ENCODE data around the gene POLDIP3. TPM values are rescaled to one million over a fixed set of nuclear protein-coding genes. Genes with fewer than 3 reads are reported as not detected.
"Not testable (repeated sequence)": the region's sequence is repeated elsewhere in the genome, so short reads cannot be mapped to it uniquely, and the experiment has no call there.

Gene POLDIP3
- total RNA-seq, 2 donors from 2014 or later, result 20.2 to 29.5 TPM

- Histone ChIP-seq H3K4me1 (peaks cover 0 to 7% of the 10 kb centered on the region in 2 donors), H3K27ac (no peak overlapping the region), H3K4me3 (no peak overlapping the region), H3K27me3 (no peaks in the 10 kb centered on the region), H3K9me3 (no peaks in the 10 kb centered on the region), H3K36me3 (no peaks in the 10 kb centered on the region)
- TF ChIP-seq CTCF (IDR thresholded peaks at IDR 0.05), result no peak
- DNase-seq (ENCODE audit: low spot score), result no peak
Measured at GRCh38 chr22:42549331-42550060, 65.2 kb downstream of the POLDIP3 start.

GRCh38 chr22:42548597-42549330, 65.9 kb downstream of the POLDIP3 start:
- Histone ChIP-seq H3K36me3 (no peaks in the 10 kb centered on the region), H3K27me3 (no peaks in the 10 kb centered on the region), H3K4me1 (no peaks in the 10 kb centered on the region), H3K4me3 (no peak overlapping the region), H3K27ac (no peak overlapping the region), H3K9me3 (no peaks in the 10 kb centered on the region)
- no peak for DNase-seq (ENCODE audit: low spot score)
- no peak for TF ChIP-seq CTCF (IDR thresholded peaks at IDR 0.05)

GRCh38 chr22:42548126-42548525, 66.6 kb downstream of the POLDIP3 start:
- not testable (repeated sequence) for H3K36me3 ChIP-seq; H3K9me3 ChIP-seq; H3K4me3 ChIP-seq; H3K27ac ChIP-seq; DNase-seq (ENCODE audit: low spot score); H3K27me3 ChIP-seq; H3K4me1 ChIP-seq

- H3K4me3 ChIP-seq, result no peak overlapping the region
- H3K27me3 ChIP-seq, result no peaks in the 10 kb centered on the region
- H3K4me1 ChIP-seq, result no peaks in the 10 kb centered on the region
- H3K27ac ChIP-seq, result no peak overlapping the region
- no peaks in the 10 kb centered on the region for H3K9me3 ChIP-seq
- DNase-seq (ENCODE audit: low spot score), result no peak
- H3K36me3 ChIP-seq, result no peaks in the 10 kb centered on the region
- no peak for TF ChIP-seq CTCF (IDR thresholded peaks at IDR 0.05)
Measured at GRCh38 chr22:42547562-42547961, 67.1 kb downstream of the POLDIP3 start.

GRCh38 chr22:42544686-42545085, 70.0 kb downstream of the POLDIP3 start:
- no peak for TF ChIP-seq CTCF (IDR thresholded peaks at IDR 0.05)
- no peaks in the 10 kb centered on the region for H3K36me3 ChIP-seq
- H3K9me3 ChIP-seq, result no peaks in the 10 kb centered on the region
- H3K27ac ChIP-seq, result no peak overlapping the region
- H3K27me3 ChIP-seq, result no peaks in the 10 kb centered on the region
- no peak for DNase-seq (ENCODE audit: low spot score)
- H3K4me1 ChIP-seq, result no peaks in the 10 kb centered on the region
- no peak overlapping the region for H3K4me3 ChIP-seq

- DNase-seq (ENCODE audit: low spot score); H3K4me1 ChIP-seq; H3K4me3 ChIP-seq; H3K9me3 ChIP-seq; H3K27me3 ChIP-seq; H3K36me3 ChIP-seq: not testable (repeated sequence)
- peak overlapping the region; percentile 2 to 42 for H3K27ac ChIP-seq
Measured at GRCh38 chr22:42539236-42539771, 75.4 kb downstream of the POLDIP3 start.

- H3K4me3 ChIP-seq; H3K4me1 ChIP-seq; H3K27me3 ChIP-seq; H3K9me3 ChIP-seq; H3K36me3 ChIP-seq; DNase-seq (ENCODE audit: low spot score): not testable (repeated sequence)
- peak overlapping the region; percentile 53 for H3K27ac ChIP-seq
Measured at GRCh38 chr22:42537199-42537831, 77.4 kb downstream of the POLDIP3 start.

- H3K36me3 ChIP-seq; H3K27me3 ChIP-seq; H3K4me3 ChIP-seq; DNase-seq (ENCODE audit: low spot score); H3K4me1 ChIP-seq; H3K9me3 ChIP-seq: not testable (repeated sequence)
- H3K27ac ChIP-seq, result peak overlapping the region in 1 of 2 donors; percentile 37
Measured at GRCh38 chr22:42536634-42537033, 78.0 kb downstream of the POLDIP3 start.

All from right atrium auricular region (tissue), 2 donors.